GM19397 (cell line): Measurements from ENCODE around the gene SLFN5.
"Not testable (repeated sequence)": the region's sequence is repeated elsewhere in the genome, so short reads cannot be mapped to it uniquely, and the experiment has no call there.

Experiments used
- ATAC-seq: cut with Tn5 transposase; IDR thresholded peaks from one replicate; pipeline ENCODE4 v1.9.1; 2021; ENCODE audit warnings: mild to moderate bottlenecking, moderate library complexity; ENCODE audit not compliant: unreplicated experiment

Gene SLFN5

DNA sequence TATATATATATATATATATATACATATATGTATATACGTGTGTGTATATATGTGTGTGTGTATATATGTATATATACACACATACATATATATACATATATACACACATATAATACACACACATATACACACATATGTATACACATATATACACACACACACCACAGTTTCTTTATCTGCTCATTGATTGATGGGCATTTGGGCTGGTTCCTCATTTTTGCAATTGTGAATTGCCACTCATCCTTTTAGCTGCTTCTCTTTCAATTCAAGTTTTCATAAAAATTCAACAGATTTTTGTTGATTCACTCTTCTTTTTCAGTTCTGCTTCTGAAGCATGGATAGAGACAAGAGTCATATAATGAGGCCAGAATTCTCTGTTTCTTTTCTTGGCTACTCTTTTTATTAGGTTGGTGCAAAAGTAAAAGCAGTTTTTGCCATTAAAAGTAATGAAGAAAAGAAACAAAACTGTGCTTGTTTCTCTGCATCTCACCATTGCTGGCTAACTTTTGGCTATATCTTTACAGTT lies 44.5 kb downstream of the SLFN5 start:
- ATAC-seq = no peak

DNA sequence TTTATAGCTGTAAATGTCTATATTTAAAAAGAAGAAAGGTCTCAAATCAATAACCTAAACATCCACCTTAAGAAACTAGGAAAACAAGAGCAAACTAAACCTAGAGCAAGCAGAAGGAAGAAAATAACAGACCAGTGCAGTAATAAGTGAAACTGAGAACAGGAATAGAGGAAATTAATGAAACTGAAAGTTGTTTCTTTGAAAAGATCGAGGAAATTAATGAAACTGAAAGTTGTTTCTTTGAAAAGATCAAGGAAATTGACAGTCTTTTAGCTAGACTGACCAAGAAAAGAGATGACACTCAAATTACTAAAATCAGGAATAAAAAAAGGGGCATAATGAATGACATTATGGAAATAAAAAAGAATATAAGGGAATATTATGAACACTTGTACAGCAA lies 46.4 kb downstream of the SLFN5 start:
- ATAC-seq = no peak

DNA sequence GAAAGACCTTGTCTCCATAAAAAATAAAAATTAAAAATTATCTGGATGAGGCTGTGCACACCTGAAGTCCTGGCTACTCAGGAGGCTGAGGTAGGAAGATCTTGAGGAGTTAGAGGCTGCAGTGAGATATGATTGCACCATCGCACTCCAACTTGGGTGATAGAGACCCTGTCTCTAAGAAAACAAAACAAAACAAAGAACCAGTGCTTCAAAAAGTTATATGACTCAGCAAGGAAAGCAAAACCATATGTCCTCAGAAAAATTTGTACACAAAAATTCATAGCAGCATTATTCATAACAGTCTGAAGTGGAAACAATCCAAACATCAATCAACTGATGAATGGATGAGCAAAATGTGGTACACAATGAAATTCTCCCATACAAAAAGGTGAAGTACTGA lies 48.9 kb downstream of the SLFN5 start:
- ATAC-seq = no peak

DNA sequence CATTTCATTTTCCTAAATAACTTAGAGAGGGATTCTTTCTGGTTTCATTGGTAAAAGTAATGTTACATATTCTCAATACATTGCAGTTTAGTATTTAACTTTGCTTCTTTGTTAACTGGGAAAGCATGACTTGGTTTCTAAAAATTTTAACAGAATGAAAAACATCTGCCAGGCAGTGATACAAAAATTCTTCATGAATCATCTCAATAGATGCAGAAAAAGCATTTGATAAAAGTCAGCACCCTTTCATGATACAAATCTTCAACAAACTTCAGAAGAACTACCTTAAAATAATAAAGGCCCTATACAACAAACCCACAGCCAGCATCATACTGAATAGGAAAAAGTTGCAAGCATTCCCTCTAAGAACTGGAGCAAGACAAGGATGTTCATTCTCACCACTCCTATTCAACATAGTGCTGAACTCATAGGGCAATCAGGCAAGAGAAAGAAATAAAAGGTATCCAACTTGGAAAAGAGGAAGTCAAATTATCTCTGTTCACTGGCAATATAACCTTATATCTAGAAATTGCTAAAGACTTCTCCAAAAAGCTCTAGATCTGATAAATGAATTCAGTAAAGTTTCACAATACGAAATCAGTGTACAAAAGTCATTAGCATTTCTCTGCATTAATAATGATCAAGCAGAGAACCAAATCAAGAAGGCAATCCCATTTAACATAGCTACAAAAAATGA lies 50.4 kb downstream of the SLFN5 start:
- ATAC-seq = no peak

DNA sequence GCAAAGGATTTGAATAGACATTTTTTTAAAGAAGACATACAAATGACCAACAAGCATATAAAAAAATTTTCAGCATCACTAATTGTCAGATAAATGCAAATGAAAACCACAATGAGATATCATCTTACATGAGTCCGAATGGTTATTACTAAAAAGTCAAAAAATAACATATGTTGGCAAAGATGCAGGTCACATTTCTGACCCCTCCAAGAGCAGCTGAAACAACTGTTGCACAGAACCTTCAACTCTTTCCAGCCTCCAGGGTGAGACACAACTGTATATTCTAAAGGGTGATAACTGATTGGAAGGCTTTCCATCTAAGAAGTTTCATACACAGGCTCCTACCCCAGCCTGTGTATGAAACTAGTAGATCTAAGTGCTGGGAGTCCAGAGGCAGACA lies 51.9 kb downstream of the SLFN5 start:
- no peak for ATAC-seq

DNA sequence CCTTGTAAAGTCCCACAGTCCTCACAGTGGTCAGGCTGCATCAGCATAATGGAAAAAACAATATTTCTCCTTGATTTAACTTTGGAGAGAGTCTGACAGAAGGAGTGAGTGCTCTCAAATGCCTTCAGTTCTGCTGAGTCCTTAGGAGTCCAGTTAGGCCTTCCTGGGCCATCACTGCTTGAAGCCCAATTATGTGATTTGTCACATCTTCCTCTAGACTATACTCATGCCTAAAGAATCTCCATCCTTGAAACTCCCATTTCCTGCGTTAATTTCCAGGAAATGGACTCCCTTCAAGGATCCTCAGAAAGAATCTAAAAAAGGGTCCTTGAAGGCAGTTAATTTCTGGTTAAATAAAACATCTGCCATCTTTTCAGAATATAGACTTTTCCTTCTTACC lies 52.8 kb downstream of the SLFN5 start:
- ATAC-seq = no peak

DNA sequence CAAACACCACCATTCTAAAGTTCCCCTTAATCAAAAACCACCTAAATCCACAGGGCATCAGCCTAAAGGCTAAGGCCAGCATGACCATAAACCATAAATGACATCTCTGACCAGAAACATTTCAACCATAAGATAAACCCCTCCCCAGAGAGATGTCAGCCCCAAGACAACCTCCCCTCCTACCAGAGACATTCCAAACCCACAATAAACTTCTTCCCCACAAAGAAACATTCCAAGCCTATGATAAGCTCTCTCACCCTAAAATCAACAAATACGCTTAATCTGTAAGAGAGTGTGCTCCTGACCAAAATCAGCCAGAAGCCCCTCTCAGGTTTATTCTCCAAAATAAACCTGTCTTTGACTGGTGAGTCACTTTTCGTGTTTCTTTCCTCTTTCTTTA lies 54.8 kb downstream of the SLFN5 start:
- no peak for ATAC-seq

DNA sequence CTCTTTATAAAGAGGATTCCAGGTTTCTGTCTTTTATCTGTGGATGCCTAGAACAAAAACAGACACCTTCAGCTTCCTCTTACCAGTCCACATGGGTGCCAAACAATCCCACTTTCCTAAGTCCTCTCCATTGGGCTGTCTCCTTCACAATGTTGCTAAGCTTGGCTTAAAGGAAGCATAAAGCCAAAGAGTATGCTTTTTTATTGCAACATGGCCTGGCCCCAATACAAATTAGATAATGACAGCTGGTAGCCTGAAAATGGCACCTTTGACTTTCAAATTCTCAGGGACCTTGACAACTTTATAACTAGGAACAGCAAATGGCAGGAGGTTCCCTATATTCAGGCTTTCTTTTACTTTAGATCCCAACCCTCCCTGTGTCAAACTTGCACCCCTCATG lies 55.8 kb downstream of the SLFN5 start:
- no peak for ATAC-seq

DNA sequence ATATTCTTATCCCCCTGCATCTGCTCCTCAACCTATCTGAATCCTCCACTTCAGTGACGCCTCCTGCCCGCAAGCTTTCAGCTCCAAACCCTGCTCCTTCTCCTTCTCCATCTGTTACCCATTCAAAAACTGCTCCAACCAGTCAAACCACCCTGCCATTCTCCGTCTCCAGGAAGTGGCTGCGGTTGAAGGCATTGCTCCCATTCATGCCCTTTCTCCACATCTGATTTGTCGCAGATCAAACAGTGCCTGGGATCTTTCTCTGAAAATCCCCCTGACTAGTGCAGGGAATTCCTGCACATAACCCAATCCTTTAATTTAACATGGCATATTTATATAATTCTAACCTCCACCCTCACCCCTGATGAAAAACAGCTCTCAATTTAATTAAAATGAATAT lies 56.3 kb downstream of the SLFN5 start:
- no peak for ATAC-seq

DNA sequence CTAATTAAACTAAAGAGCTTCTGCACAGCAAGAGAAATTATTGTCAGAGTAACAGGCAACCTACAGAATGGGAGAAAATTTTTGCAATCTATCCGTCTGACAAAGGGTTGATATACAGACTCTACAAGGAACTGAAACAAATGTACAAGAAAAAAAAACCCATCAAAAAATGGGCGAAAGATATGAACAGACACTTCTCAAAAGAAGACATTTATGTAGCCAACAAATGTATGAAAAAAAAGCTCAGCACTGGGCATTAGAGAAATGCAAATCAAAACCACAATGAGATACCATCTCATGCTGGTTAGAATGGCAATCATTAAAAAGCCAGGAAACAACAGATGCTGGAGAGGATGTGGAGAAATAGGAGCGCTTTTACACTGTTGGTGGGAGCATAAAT lies 66.5 kb downstream of the SLFN5 start:
- not testable (repeated sequence) for ATAC-seq

DNA sequence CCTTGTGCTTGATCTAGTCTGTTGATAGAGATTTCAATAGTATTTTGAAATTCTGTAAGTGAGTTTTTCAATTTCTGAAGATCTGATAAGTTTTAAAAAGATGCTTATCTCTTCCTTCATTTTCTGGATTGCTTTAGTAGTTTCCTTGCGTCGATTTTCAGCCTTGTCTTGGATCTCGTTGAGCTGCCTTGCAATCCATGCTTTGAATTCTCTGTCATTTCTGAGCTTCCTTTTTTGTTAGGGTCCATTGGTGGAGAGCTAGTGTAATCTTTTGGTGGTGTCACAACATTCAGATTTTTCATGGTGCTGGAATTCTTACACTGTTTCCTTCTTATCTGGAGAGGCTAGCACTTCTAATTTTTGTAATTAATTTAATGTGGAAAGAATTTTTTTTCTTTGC lies 69.5 kb downstream of the SLFN5 start:
- no peak for ATAC-seq

DNA sequence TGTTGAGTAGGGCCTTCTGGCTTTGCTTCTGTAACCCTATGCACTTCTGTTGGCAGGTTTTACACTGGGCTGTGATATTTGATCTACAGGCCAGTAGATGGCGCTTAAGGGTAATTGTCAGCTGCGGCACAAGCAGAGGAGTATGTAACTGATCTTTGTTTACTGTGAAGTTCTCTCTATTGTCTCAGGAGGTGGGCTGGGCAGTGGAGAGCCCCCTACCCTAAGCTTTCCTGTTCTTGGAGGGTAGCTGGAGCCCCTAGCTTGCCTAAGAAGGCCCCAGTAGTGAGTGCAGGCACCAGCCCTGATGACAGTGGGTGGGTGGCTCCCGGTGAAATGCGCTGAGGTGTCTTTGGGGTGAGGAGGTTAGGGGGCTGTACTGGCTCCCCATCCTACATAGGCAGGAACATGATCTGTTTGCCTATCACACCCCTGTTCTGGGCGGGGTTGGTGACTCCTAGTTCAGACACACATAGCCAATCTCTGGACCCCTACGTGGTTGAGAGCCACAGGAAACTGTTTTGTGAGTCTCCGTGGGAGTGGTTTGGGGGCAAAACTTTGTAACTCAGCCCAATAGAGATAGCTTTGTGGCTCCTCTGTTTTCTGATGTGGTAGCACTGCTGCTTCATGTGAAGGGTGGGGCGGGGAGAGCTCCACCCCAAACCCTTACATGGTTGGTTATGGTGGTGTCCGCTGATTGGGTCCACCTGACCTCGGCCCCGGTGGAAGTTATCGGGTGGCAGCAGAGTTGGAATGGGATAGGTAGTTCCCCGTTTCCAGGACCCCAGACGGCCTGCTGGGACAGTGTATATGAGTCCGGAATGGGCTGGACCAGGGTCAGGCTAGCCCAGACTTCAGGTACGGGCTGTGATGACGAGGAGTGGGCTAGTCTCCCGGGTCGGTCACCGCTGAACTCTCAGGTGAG lies 70.2 kb downstream of the SLFN5 start:
- peak; percentile 74 for ATAC-seq

DNA sequence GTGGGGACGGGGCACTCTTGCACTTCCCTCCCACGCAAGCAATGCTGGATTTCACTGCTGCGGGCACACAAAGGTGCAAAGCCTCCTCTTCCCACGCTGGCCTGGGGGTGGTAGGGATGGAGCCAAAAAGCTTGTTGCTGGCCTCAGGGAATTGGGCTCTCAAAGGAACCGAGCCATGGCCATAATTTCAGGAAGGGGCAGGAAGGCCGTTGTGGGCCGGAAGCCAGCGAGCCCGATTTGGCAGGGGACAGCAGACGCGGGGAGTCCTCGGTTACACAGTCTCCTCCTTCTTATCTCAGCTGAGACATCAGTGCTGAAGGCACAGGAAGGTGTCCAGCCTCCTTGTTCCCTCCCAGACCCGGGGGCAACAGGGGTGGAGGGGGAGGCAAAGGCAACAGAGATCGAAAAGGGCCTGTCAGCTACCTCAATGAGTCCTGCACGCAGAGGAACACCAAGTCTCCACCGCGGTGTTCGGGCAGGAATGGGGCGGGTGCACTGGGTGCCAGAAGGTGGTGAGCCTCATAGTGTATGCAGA lies 71.1 kb downstream of the SLFN5 start:
- no peak for ATAC-seq

DNA sequence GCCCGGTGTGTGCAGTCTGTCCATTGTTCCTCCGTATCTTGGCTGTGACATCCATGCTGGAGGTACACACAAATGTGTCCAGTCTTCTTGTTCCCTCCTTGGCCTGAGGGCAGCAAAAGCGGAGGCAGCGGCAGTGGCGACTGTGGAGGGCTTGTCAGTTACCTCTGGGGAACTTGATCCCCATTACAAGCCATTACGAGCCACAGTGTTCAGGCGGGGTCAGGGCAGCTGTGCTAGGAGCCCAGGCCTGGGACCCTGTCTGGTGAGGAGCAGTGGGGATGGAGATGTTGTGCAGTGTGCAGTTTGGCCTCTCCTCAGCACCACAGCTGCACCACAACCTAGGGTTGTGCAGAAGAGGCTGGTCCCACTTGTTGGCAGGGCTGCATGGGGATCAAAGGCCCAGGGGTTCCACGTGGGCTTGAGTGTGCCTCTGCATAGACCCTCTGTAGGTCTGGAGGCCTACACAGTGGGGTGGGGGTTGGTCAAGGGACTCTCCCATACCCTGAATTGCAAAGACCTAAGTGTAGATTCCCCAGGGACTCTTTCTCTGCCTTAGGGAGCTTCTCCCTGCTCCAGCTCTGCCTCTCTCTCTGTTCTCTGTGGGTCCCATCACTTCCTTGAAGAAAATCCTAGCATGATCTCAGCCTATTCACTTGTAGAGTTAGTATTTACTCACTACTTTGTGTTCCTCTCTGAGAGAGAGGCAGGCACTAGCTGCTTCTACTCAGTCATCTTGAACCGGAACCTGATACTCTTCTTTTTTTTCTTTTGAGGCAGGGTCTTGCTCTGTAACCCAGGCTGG lies 71.7 kb downstream of the SLFN5 start:
- ATAC-seq = no peak

DNA sequence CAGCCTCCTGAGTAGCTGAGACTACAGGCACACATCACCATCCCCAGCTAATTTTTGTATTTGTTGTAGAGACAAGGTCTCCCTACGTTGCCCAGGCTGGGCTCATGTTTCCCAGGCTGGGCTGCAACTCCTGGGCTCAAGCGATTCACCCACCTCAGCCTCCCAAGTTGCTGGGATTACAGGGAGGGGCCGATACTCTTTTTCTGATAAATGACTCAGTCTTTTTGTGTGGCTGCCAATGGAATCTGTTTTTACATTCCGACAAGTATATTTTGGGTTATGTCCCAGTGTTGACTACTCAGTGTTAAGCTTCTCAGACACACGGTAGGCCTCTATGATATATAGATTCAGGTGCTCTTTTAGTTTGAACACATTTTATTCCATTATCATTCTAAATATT lies 72.4 kb downstream of the SLFN5 start:
- no peak for ATAC-seq

DNA sequence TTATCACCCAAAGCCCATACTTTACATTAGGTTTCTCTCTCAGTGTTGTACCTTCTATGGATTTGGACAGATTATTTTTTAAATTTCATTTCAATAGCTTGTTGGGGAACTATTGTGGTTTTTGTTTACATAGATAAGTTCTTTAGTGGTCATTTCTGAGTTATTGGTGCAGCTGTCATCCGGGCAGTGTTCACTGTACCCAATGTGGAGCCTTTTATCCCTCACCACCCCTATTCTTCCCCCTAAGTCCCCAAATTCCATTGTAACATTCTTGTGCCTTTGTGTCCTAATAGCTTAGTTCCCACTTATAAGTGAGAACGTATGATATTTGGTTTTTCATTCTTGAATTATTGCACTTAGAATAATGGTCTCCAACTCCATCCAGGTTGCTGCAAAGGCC lies 73.1 kb downstream of the SLFN5 start:
- ATAC-seq = no peak

DNA sequence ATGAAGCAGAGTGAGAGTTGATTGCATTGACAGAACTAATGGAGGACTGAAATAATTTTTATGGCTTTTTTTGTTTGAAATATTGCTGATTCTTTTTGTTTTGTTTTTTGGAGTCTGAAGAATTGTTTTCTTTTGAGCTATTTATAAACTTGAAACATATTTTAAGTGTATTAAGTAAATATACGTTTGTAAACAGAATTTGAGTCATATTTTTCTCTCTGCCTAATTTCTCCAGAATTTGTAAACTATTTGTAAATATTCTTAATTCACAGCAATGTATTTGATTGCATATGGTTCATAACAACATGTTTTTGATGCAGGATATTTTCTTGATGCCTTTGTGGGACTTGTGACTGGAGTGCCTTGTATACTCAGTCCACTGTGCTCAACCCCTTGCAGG lies 79.9 kb downstream of the SLFN5 start:
- ATAC-seq = no peak
